H4 (cell line): Measurements from ENCODE around the gene NEIL1. TPM values are rescaled to one million over a fixed set of nuclear protein-coding genes. Genes with fewer than 3 reads are reported as not detected.
"Not testable (repeated sequence)": the region's sequence is repeated elsewhere in the genome, so short reads cannot be mapped to it uniquely, and the experiment has no call there.

Source experiments
- DNase-seq: peaks from one replicate; pipeline ENCODE4 v3.0.0-alpha.2; 2015; ENCODE audit warnings: low spot score
- total RNA-seq: library from RNA; depleted of rRNA; stranded (reverse); fragments of >200 nt; shearing (Covaris generic); gene quantifications from 2 replicates; pipeline ENCODE4 v1.2.3, GENCODE V29; 2014

Gene NEIL1
- total RNA-seq, 1 experiment from 2014 or later = 0.72 TPM

GRCh38 chr15:75333654-75334419 is 13.0 kb upstream of the NEIL1 start:
- not testable (repeated sequence) for DNase-seq

- DNase-seq = no peak
Measured at GRCh38 chr15:75335313-75335704, 11.5 kb upstream of the NEIL1 start.

- peak; percentile 94 for DNase-seq
Measured at GRCh38 chr15:75335705-75336355, 11.0 kb upstream of the NEIL1 start, which contains the start of gene COMMD4. Gene COMMD4, plus strand, starts transcription at chr15:75336063. Its CDS starts 27 bp downstream, at chr15:75336090.

- no peak for DNase-seq
Measured at GRCh38 chr15:75338661-75339240, 8.1 kb upstream of the NEIL1 start.

GRCh38 chr15:75339531-75340240 is 7.2 kb upstream of the NEIL1 start:
- no peak for DNase-seq

- DNase-seq = no peak
Measured at GRCh38 chr15:75342221-75342620, 4.6 kb upstream of the NEIL1 start.

GRCh38 chr15:75343953-75344352 is 2.9 kb upstream of the NEIL1 start:
- not testable (repeated sequence) for DNase-seq

- DNase-seq = no peak
Measured at GRCh38 chr15:75347222-75348033, 589 bp downstream of the NEIL1 start.

- no peak for DNase-seq
Measured at GRCh38 chr15:75348034-75348561, 1.3 kb downstream of the NEIL1 start.

- DNase-seq = no peak
Measured at GRCh38 chr15:75348562-75349350, 1.9 kb downstream of the NEIL1 start.

- not testable (repeated sequence) for DNase-seq
Measured at GRCh38 chr15:75349351-75349669, 2.5 kb downstream of the NEIL1 start.

GRCh38 chr15:75349851-75350588 is 3.2 kb downstream of the NEIL1 start:
- DNase-seq = no peak

- DNase-seq = no peak
Measured at GRCh38 chr15:75350601-75351361, 3.9 kb downstream of the NEIL1 start.

GRCh38 chr15:75352186-75353080 is 5.6 kb downstream of the NEIL1 start:
- no peak for DNase-seq

- no peak for DNase-seq
Measured at GRCh38 chr15:75353604-75354003, 6.8 kb downstream of the NEIL1 start.

GRCh38 chr15:75354454-75354853 is 7.6 kb downstream of the NEIL1 start:
- no peak for DNase-seq

GRCh38 chr15:75355369-75355768 is 8.5 kb downstream of the NEIL1 start:
- DNase-seq = no peak

GRCh38 chr15:75356006-75356405 is 9.2 kb downstream of the NEIL1 start:
- DNase-seq = no peak
